Erythroblast (primary cell): Measurements from ENCODE around the gene PATE2.

Experiments used
- DNase-seq, 2 experiments: peaks; one replicate each; lab custom pipeline; 2025; lab: John Stamatoyannopoulos, UW
- GATA1 ChIP-seq: IDR thresholded peaks from 2 replicates; pipeline ENCODE4 v1.6.1; 2011; ENCODE audit warnings: low read depth, mild to moderate bottlenecking, control low read depth, low read length, moderate library complexity
- POLR2A ChIP-seq: IDR thresholded peaks from 2 replicates; pipeline ENCODE4 v1.6.1; 2011; ENCODE audit warnings: mild to moderate bottlenecking, low read length

PATE2 gene

GRCh38 chr11:125778728-125779127 is at the start of gene PATE2:
Gene PATE2, minus strand, starts transcription at chr11:125778828. Its CDS starts 55 bp downstream, at chr11:125778773.
- TF ChIP-seq POLR2A (no peak), GATA1 (no peak)
- no peak for DNase-seq

DNA sequence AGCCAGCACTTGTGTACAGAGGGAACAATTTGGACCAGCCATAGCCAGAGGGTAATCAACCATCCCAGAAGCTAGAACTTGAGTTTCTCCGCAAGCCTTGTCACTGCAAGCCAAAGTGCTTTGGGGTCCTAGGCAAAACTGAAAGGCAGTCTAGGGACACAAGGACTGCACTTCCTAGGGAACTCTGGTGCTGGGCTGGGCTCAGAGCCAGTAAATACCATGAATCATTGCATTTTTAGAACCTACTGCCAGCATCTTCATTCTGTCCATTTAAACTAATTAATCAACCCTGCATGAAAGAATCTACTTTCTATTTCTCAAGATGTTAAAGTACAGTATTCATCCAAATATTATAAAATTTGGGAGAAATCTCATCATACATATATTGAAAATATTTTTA is 29.3 kb upstream of the PATE2 start:
- TF ChIP-seq POLR2A (no peak), GATA1 (no peak)
- DNase-seq: no peak

GRCh38 chr11:125802387-125802786 is 23.8 kb upstream of the PATE2 start:
- TF ChIP-seq GATA1: no peak
- no peak for TF ChIP-seq POLR2A
- no peak for DNase-seq

GRCh38 chr11:125799808-125800207 is 21.2 kb upstream of the PATE2 start:
- DNase-seq: no peak
- TF ChIP-seq POLR2A (no peak), GATA1 (no peak)

- no peak for DNase-seq
- TF ChIP-seq POLR2A: no peak
- no peak for TF ChIP-seq GATA1
These were observed 19.0 kb upstream of the PATE2 start for GRCh38 chr11:125797641-125798040.

DNA sequence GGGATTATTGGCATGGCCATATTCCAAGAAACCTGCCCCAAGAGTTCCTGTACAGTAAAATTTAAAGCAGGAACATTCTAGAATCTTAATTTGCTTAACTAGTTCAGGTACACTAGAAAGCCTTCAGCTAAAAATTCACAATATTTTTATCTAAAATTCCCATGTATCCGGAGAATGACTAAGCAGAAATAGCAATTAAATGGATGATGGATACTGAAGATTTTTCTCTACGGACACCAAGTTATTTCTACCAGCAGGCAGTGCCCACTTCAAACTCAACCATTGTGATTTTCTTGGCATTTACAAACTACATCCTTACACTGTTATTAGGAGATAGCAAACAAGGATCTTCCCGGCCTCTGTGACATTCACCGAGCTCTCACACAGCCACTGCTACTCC is 12.2 kb upstream of the PATE2 start:
- DNase-seq: no peak
- TF ChIP-seq GATA1 (no peak), POLR2A (no peak)

DNA sequence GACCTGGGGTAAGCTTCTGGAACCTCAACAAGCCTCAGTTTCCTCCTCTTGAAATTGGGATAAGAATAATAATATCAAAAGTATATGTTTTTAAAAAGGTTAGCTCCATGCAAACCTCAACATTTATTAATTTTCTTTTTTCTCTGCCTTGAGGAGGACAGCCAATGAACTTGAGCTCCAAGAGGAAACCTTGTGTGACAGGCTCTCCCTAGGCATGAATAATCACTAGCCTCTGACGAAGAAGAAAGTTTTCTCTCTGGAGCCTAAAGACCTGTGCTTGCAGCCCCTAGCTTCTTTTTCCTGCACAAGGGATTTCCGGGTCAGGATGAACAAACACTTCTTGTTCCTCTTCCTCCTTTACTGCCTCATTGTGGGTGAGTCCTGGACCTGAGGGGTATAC is 9.2 kb upstream of the PATE2 start, which contains the start of gene PATE3:
Gene PATE3, plus strand, starts transcription at position 301 of the 400 bp plus-strand sequence. Its CDS starts 25 bp downstream, at position 326.
- no peak for DNase-seq
- TF ChIP-seq POLR2A (no peak), GATA1 (no peak)

- DNase-seq: no peak
These were observed 6.0 kb upstream of the PATE2 start for GRCh38 chr11:125784678-125785077.

DNA sequence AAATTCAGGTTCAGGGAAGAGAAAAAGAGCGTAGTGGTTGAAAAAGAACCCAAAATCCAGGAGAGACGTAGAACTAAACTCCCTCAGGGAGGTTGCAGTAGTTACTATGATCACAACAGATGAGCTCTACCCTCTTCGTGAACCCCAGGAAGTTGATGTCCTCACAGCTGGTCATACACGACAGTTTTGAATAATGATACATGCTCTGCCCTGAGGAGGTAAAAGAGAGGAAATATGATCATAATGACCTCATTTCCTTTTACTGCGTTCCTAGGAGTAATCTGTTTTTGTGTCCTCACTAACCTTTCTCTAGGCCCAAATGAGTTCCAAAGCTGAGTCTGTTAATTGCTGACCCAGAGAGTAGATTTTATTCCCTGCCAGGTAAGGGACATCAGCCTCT is 1.3 kb downstream of the PATE2 start:
- no peak for DNase-seq
- no peak for TF ChIP-seq GATA1
- TF ChIP-seq POLR2A: no peak

More at GRCh38 chr11:125784678-125785077, 6.0 kb upstream of the PATE2 start:
- TF ChIP-seq GATA1: no peak
- no peak for TF ChIP-seq POLR2A

GRCh38 chr11:125773516-125773915 is 5.1 kb downstream of the PATE2 start:
- DNase-seq: no peak
- TF ChIP-seq GATA1 (no peak), POLR2A (no peak)

DNA sequence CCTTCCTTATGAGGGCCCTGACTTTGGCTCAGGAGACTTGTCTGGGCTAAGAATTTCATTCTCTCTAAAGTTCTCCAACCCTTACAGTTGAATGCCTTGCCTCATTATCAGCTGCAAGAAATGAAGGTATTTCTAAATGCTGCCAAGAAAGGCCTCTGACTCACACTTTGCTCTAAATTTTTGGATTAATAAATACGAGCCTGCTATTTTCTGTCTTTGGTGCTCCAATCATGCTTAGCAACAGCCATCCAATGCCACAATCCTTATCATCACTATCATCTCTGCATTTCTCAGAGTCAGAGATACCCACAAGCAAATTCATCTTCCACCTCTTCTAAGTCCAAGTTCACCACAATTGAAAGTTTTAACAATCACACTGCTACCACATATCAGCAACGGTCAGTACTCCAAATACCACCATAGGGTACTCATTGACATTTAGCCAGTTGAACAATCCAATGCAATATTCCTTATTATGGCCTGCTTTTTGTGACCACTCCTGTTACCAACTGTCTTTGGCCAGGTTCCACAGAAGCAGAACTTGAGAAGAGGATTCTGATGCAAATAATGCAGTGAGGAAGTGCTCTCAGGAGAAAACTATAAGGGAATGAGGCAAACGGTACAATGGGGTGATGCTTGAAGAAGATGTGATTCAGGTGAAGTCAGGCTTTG is 5.7 kb downstream of the PATE2 start:
- DNase-seq: no peak
- TF ChIP-seq POLR2A: no peak
- no peak for TF ChIP-seq GATA1

DNA sequence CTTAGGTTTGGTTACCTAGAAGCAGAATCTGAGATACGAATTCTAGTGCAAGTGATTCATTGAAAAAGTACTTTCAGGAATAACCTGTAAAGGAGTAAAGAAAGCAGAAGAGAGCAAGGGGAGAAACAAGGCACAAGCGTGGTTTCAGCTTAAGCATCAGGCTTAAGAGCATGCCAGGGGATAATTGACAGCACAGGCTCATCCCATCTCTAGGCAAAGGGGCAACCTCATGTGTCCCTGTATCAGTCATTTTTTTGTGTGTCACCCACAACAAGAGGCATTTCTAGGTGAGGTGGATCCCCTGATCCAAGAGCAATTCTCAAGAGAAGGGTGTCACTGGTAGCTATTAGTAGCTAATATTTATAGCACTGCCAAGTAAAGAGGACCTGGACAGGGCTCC is 8.0 kb downstream of the PATE2 start:
- no peak for TF ChIP-seq GATA1
- TF ChIP-seq POLR2A: no peak
- DNase-seq: no peak

DNA sequence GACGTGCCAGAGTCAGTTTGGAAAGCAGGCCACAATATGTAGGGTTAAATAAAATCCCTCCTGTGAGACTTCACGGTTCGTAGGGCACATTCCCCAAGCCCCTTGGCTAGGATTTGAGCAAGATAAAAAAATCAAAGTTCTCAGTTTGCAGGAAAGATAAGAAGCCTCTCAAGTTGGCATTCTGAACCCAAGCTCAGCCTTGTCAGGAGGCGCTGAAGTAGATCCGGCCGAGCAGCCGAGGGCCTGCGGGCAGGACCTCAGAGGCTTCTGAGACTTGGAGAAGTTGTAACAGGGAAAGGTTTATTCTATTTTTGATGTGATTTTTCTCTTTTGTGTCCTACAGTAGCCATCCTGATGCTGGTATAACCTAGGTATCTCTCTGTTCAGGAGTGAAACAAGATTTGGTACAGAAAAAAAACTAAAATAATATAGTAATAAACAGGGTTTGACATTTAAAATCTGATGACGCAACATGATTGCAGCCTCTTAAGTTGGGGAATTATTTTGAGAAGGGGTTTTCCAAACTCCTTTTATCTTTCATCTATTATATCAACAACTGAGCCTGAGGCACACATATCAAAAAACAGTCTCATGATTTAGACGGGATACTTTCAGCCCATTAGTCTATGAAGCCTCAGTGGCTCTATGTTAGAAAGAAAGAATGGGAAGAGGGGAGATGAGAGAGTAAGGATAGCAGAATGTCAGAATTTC is 10.1 kb downstream of the PATE2 start:
- TF ChIP-seq POLR2A (no peak), GATA1 (no peak)

DNA sequence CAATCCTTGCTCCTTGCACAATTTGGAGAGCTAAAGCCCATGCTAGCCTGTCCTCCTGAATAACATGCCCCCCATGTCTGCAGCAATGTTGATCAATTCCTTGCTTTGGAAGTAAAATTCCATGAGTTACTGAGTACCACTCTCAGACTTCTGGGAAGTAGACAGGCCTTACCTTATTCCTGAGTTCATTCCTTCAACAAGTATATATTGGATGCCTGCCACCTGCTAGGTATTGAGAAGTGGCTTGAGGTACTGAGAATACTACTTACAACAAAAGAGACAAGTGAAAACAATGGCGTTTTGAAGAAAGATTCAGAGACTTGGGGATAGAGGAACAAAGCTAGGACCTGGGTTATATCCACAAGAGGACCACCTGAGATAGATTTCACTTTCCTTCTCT is 12.4 kb downstream of the PATE2 start:
- TF ChIP-seq GATA1 (no peak), POLR2A (no peak)
- no peak for DNase-seq

More for the DNA sequence above, 10.1 kb downstream of the PATE2 start:
- no peak for DNase-seq
